Astrocyte (in vitro differentiated cells and primary cell): ENCODE data around the gene ZNF273.

Source experiments
- EZH2 ChIP-seq: IDR thresholded peaks from 2 replicates; pipeline ENCODE4 v1.6.1; 2012; ENCODE audit warnings: mild to moderate bottlenecking, low read length, inconsistent platforms; ENCODE audit not compliant: insufficient read depth
- TF ChIP-seq, protein P1 (sequence below): IDR thresholded peaks from 2 replicates; pipeline ENCODE4 v1.5.1; 2011; ENCODE audit warnings: low read depth, mild to moderate bottlenecking, inconsistent platforms, low read length, moderate library complexity; ENCODE audit not compliant: insufficient read depth

DNA sequence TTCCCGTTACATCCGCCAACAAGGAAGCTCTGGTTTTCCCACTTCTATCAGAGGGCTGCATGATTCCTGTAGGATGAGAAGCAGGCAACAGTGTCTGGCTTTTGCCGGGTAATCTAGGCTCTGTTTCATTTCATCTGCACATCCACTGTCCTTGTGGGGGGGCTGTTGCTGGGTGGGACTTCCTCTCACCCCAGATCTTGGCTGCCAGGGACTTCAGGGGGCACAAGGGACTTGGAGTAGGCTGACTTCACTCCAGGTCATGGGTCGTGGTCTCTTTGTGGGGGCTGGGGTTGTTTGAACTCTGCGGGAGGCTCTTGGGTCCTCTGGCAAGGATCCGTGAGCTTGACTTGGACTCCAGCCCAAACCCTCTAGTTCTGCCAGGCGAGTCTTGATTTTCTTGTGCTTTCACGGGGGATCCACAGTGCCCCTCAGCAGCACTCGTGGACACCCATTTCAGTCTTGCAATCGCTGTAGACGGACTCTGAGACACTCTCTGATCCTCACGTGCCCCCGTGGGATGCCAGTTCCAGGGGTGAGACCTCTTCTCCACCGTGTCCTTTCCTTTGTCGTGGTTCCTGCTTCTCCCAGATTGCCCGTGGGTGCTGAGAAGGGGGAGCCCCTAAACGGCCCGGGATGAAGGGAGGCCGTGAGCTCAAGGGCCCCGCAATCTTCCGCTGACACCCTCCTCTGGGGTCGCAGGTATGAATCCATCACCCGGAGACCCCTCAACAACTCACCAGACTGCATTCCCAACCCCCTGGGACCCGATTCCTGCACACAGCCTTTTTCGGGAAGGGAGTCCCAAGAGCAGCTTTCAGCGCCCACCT is 21.4 kb upstream of the ZNF273 start:
- TF ChIP-seq, protein P1, sequence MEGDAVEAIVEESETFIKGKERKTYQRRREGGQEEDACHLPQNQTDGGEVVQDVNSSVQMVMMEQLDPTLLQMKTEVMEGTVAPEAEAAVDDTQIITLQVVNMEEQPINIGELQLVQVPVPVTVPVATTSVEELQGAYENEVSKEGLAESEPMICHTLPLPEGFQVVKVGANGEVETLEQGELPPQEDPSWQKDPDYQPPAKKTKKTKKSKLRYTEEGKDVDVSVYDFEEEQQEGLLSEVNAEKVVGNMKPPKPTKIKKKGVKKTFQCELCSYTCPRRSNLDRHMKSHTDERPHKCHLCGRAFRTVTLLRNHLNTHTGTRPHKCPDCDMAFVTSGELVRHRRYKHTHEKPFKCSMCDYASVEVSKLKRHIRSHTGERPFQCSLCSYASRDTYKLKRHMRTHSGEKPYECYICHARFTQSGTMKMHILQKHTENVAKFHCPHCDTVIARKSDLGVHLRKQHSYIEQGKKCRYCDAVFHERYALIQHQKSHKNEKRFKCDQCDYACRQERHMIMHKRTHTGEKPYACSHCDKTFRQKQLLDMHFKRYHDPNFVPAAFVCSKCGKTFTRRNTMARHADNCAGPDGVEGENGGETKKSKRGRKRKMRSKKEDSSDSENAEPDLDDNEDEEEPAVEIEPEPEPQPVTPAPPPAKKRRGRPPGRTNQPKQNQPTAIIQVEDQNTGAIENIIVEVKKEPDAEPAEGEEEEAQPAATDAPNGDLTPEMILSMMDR, result no peak
- no peak for TF ChIP-seq EZH2
